PC-3 (cell line): ENCODE results near the gene AIFM2. TPM values are rescaled to one million over a fixed set of nuclear protein-coding genes. Genes with fewer than 3 reads are reported as not detected.

Source experiments
- ATAC-seq: fragments of 200-7000 bp; cut with Tn5 transposase; 2 replicates; pipeline ENCODE4 v1.9.1; 2020; ENCODE audit warnings: mild to moderate bottlenecking, moderate library complexity
- BruUV-seq: library from RNA; stranded (reverse); fragments of 400-500 nt; replicated peaks from 2 replicates; lab custom pipeline; 2021; lab: Mats Ljungman, UMichigan
- CTCF ChIA-PET: fragments of 300-600 bp; sonication (Branson Sonifier 250); formaldehyde crosslinking; loops from one replicate; lab custom pipeline; 2022; ENCODE audit warnings: antibody characterized with exemption; lab: Charles Lee
- POLR2A ChIA-PET: fragments of 300-600 bp; sonication (Branson Sonifier 250); formaldehyde crosslinking; loops from one replicate; lab custom pipeline; 2022; ENCODE audit warnings: antibody characterized with exemption; ENCODE audit not compliant: unreplicated experiment; lab: Charles Lee
- DNase-seq: peaks from one replicate; pipeline ENCODE4 v3.0.0-alpha.2; 2015
- H2AFZ ChIP-seq: fragments of 300-600 bp; sonication (generic); 2 replicates; pipeline ENCODE4 v1.6.0; 2016; ENCODE audit warnings: antibody characterized with exemption, low read length
- H3F3A ChIP-seq: fragments of 300-600 bp; sonication (generic); one replicate; pipeline ENCODE4 v1.6.0; 2017; ENCODE audit warnings: antibody characterized with exemption, low read length, control low read depth, mild to moderate bottlenecking; ENCODE audit not compliant: unreplicated experiment
- H3K27ac ChIP-seq: fragments of 300-600 bp; sonication (generic); 2 replicates; pipeline ENCODE4 v1.5.1; 2016; ENCODE audit warnings: mild to moderate bottlenecking, low read length
- H3K27me3 ChIP-seq: fragments of 300-600 bp; sonication (generic); 2 replicates; pipeline ENCODE4 v1.6.1; 2016; ENCODE audit warnings: low read length, mixed read lengths
- H3K36me3 ChIP-seq: fragments of 300-600 bp; sonication (generic); 2 replicates; pipeline ENCODE4 v1.6.1; 2016; ENCODE audit warnings: low read depth, mixed run types, low read length, mixed read lengths
- H3K4me1 ChIP-seq: fragments of 300-600 bp; sonication (generic); 2 replicates; pipeline ENCODE4 v1.5.1; 2016; ENCODE audit warnings: low read length; ENCODE audit not compliant: insufficient read depth
- H3K4me2 ChIP-seq: fragments of 300-600 bp; sonication (generic); 2 replicates; pipeline ENCODE4 v1.6.0; 2016; ENCODE audit warnings: low read length
- H3K4me3 ChIP-seq: fragments of 300-600 bp; sonication (generic); 2 replicates; pipeline ENCODE4 v1.5.1; 2016; ENCODE audit warnings: mild to moderate bottlenecking, low read length, mixed read lengths
- H3K79me2 ChIP-seq: fragments of 300-600 bp; sonication (generic); 2 replicates; pipeline ENCODE4 v1.6.1; 2017; ENCODE audit warnings: low read length, mixed read lengths
- H3K9ac ChIP-seq: fragments of 300-600 bp; sonication (generic); 2 replicates; pipeline ENCODE4 v1.6.0; 2016; ENCODE audit warnings: mild to moderate bottlenecking, low read length
- H3K9me2 ChIP-seq: fragments of 300-600 bp; sonication (generic); replicated peaks from 2 replicates; pipeline ENCODE4 v1.6.1; 2016; ENCODE audit warnings: mixed run types, low read length, mixed read lengths
- H3K9me3 ChIP-seq: fragments of 300-600 bp; sonication (generic); 2 replicates; pipeline ENCODE4 v1.6.1; 2016; ENCODE audit warnings: low read length, mixed read lengths
- H4K20me1 ChIP-seq: fragments of 300-600 bp; sonication (generic); 2 replicates; pipeline ENCODE4 v1.6.1; 2016; ENCODE audit warnings: low read length, mixed read lengths
- CTCF ChIP-seq: fragments of 300-600 bp; sonication (generic); conservative IDR thresholded peaks from 2 replicates; pipeline ENCODE4 v1.5.1; 2017; ENCODE audit warnings: antibody characterized with exemption, low read depth, mild to moderate bottlenecking, low read length
- EZH2 ChIP-seq: fragments of 300-600 bp; sonication (generic); IDR thresholded peaks from one replicate; pipeline ENCODE4 v1.6.1; 2017; ENCODE audit warnings: antibody characterized with exemption, mild to moderate bottlenecking, low read length; ENCODE audit not compliant: unreplicated experiment
- EZH2phosphoT487 ChIP-seq: fragments of 300-600 bp; sonication (generic); IDR thresholded peaks from 2 replicates; pipeline ENCODE4 v1.6.1; 2018; ENCODE audit warnings: mild to moderate bottlenecking, antibody characterized with exemption, low read length, borderline replicate concordance
- intact Hi-C: fragments of 100-400 bp; cut with micrococcal nuclease; formaldehyde crosslinking; loops from 2 replicates; pipeline ENCODE4 v1.9.0; 2023
- total RNA-seq: library from RNA; depleted of rRNA; stranded (reverse); fragments of >200 nt; gene quantifications from 2 replicates; pipeline ENCODE4 v1.2.3, GENCODE V29; 2014

Gene AIFM2
- total RNA-seq, 1 experiment from 2014 or later, result 29.2 TPM

- ATAC-seq, result peak; percentile 74
- H3K36me3 ChIP-seq, result no peaks in the 10 kb centered on the region
- TF ChIP-seq EZH2 (no peak), CTCF (no peak), EZH2phosphoT487 (no peak)
- no peak overlapping the region for H3K9ac ChIP-seq
- peaks cover 17% of the 10 kb centered on the region for H3K4me1 ChIP-seq
- H3K27ac ChIP-seq, result no peak overlapping the region
- H3K79me2 ChIP-seq, result no peaks in the 10 kb centered on the region
- no peak overlapping the region for H2AFZ ChIP-seq
- intact Hi-C loops, result no loop called here
- ChIA-PET POLR2A (interaction anchor here (0.5 to 0.7 kb wide), 2 partner anchors 30 to 228 kb away, joined by 4 to 5 read pairs; partner anchors contain the start of gene TYSND1), CTCF (no interaction called here)
- no peak overlapping the region for H3K4me3 ChIP-seq
- peaks cover 11% of the 10 kb centered on the region for H3K9me3 ChIP-seq
- BruUV-seq, result no TSS peak
- no peaks in the 10 kb centered on the region for H3K9me2 ChIP-seq
- H3F3A ChIP-seq, result no peaks in the 10 kb centered on the region
- H4K20me1 ChIP-seq, result no peaks in the 10 kb centered on the region
- peak; percentile 75 for DNase-seq
- H3K4me2 ChIP-seq, result 0 out of 2 replicates have a peak overlapping the region, but pooled peaks have one; percentile 1
- no peaks in the 10 kb centered on the region for H3K27me3 ChIP-seq
These were observed 43.8 kb upstream of the AIFM2 start for GRCh38 chr10:70176441-70176840.

GRCh38 chr10:70175516-70175915 is 42.9 kb upstream of the AIFM2 start:
- Histone ChIP-seq H2AFZ (no peak overlapping the region), H3K36me3 (no peaks in the 10 kb centered on the region)
- CTCF ChIA-PET, result interaction anchor here (0.6 kb wide), 1 partner anchor 46 kb away, joined by 6 read pairs; no protein-coding TSS in a partner anchor

More at GRCh38 chr10:70175516-70175915, 42.9 kb upstream of the AIFM2 start:
- H3K9me2 ChIP-seq, result no peaks in the 10 kb centered on the region
- H3K4me1 ChIP-seq, result peaks cover 22% of the 10 kb centered on the region
- peaks cover 6% of the 10 kb centered on the region for H3K79me2 ChIP-seq
- no TSS peak for BruUV-seq
- peaks cover 11% of the 10 kb centered on the region for H3K9me3 ChIP-seq
- H3F3A ChIP-seq, result no peaks in the 10 kb centered on the region
- TF ChIP-seq EZH2 (no peak), CTCF (no peak), EZH2phosphoT487 (no peak)
- DNase-seq (no peak), ATAC-seq (no peak)
- POLR2A ChIA-PET, result no interaction called here
- intact Hi-C loops, result no loop called here
- no peak overlapping the region for H3K9ac ChIP-seq
- H3K4me3 ChIP-seq, result no peak overlapping the region
- no peaks in the 10 kb centered on the region for H4K20me1 ChIP-seq
- no peak overlapping the region for H3K27ac ChIP-seq
- no peaks in the 10 kb centered on the region for H3K27me3 ChIP-seq
- H3K4me2 ChIP-seq, result no peak overlapping the region
